CD4-positive, alpha-beta T cell (primary cell): Measurements from ENCODE around the gene POU2F1. TPM values are rescaled to one million over a fixed set of nuclear protein-coding genes. Genes with fewer than 3 reads are reported as not detected.

Source experiments
- ATAC-seq: fragments of 200-7000 bp; cut with Tn5 transposase; one replicate; pipeline ENCODE4 v1.10.0; 2022; ENCODE audit warnings: mild to moderate bottlenecking; ENCODE audit not compliant: poor library complexity
- CTCF ChIA-PET: fragments of 350-600 bp; sonication (Branson Sonifier 250); formaldehyde crosslinking; loops from one replicate; lab custom pipeline; 2021; ENCODE audit warnings: antibody characterized with exemption, inconsistent platforms; lab: Charles Lee
- POLR2A ChIA-PET: fragments of 350-600 bp; sonication (Branson Sonifier 250); formaldehyde crosslinking; loops from one replicate; lab custom pipeline; 2021; ENCODE audit warnings: antibody characterized with exemption, inconsistent platforms; lab: Charles Lee
- DNase-seq, 14 experiments: peaks; one replicate each; pipeline ENCODE4 v3.0.0-alpha.2; 2013 to 2020; ENCODE audit warnings: mixed read lengths in 2 of 14
- H3K27ac ChIP-seq, 2 donors: one replicate each; pipeline versions ENCODE4 v1.5.1 to v1.7.0; 2013; ENCODE audit warnings: low read length in 2 of 2, low read depth in 1 of 2, mild to moderate bottlenecking in 1 of 2
- H3K27me3 ChIP-seq, 2 experiments: 1 replicate in 1 of 2; 2 replicates in 1 of 2; pipeline versions ENCODE4 v1.6.1 to v1.7.0; 2013; ENCODE audit warnings: low read length in 2 of 2, control low read depth in 1 of 2, mild to moderate bottlenecking in 1 of 2, moderate library complexity in 1 of 2; ENCODE audit not compliant: insufficient read depth in 2 of 2, control insufficient read depth in 1 of 2
- H3K36me3 ChIP-seq: one replicate; pipeline ENCODE4 v1.6.1; 2013; ENCODE audit warnings: low read length, control low read depth; ENCODE audit not compliant: insufficient read depth
- H3K4me1 ChIP-seq: one replicate; pipeline ENCODE4 v1.6.1; 2013; ENCODE audit warnings: low read length, control low read depth; ENCODE audit not compliant: insufficient read depth
- H3K4me3 ChIP-seq: one replicate; pipeline ENCODE4 v1.5.1; 2013; ENCODE audit warnings: mild to moderate bottlenecking, low read length, moderate library complexity
- H3K9me3 ChIP-seq, 2 experiments: 1 replicate in 1 of 2; 2 replicates in 1 of 2; pipeline versions ENCODE4 v1.6.1 to v1.7.0; 2013; ENCODE audit warnings: low read length in 2 of 2, mild to moderate bottlenecking in 2 of 2, control low read depth in 1 of 2, moderate library complexity in 1 of 2; ENCODE audit not compliant: control insufficient read depth in 1 of 2, insufficient read depth in 1 of 2
- H3K27ac Mint-ChIP-seq: one replicate; pipeline ENCODE4 v1.8.0; 2020; ENCODE audit warnings: mixed read lengths
- H3K27me3 Mint-ChIP-seq: one replicate; pipeline ENCODE4 v1.8.0; 2021; ENCODE audit warnings: mixed read lengths
- H3K36me3 Mint-ChIP-seq: one replicate; pipeline ENCODE4 v1.8.0; 2021; ENCODE audit warnings: low read depth, mixed read lengths
- H3K4me1 Mint-ChIP-seq: one replicate; pipeline ENCODE4 v1.8.0; 2021; ENCODE audit warnings: low read depth, mixed read lengths
- H3K4me3 Mint-ChIP-seq: one replicate; pipeline ENCODE4 v1.8.0; 2020; ENCODE audit warnings: mild to moderate bottlenecking, mixed read lengths
- H3K9me3 Mint-ChIP-seq: one replicate; pipeline ENCODE4 v1.8.0; 2020; ENCODE audit warnings: mixed read lengths
- CTCF ChIP-seq: fragments of 200-600 bp; IDR thresholded peaks from one replicate; pipeline ENCODE4 v1.8.0; 2022; ENCODE audit warnings: antibody characterized with exemption, mild to moderate bottlenecking
- intact Hi-C, 2 experiments: fragments of 100-400 bp; cut with DNase I in 1 of 2; cut with micrococcal nuclease in 1 of 2; formaldehyde crosslinking; loops; one replicate each; pipeline versions ENCODE4 v1.15.1 to v1.9.0; 2023 to 2025; cut with DNase I, micrococcal nuclease
- total RNA-seq, 174 experiments: library from RNA in 2 of 174; stranded (reverse) in 2 of 174; gene quantifications; one replicate each; pipeline ENCODE4 v1.2.3 and lab custom pipeline; 2021 to 2026

The POU2F1 gene
- total RNA-seq, 2 experiments from 2014 or later = 27.0 to 28.6 TPM

- no peak overlapping the region for H3K27ac Mint-ChIP-seq
- POLR2A ChIA-PET = interaction anchor here (0.6 kb wide), 1 partner anchor 55 kb away, joined by 3 read pairs; no protein-coding TSS in a partner anchor
Observed at GRCh38 chr1:167418391-167418790, 197.7 kb downstream of the POU2F1 start.

GRCh38 chr1:167419245-167419644 lies 198.6 kb downstream of the POU2F1 start:
- intact Hi-C loops = loop anchor here (10.0 kb wide), 2 partner anchors 64 to 154 kb away; no protein-coding TSS in a partner anchor
- Mint-ChIP-seq H3K9me3 (no peaks in the 10 kb centered on the region), H3K36me3 (peaks cover 33% of the 10 kb centered on the region), H3K27me3 (no peaks in the 10 kb centered on the region), H3K4me3 (no peak overlapping the region), H3K27ac (no peak overlapping the region), H3K4me1 (peaks cover 8% of the 10 kb centered on the region)
- no peak overlapping the region for H3K27ac ChIP-seq
- no peak for TF ChIP-seq CTCF
- H3K4me1 ChIP-seq = no peaks in the 10 kb centered on the region
- no peaks in the 10 kb centered on the region for H3K9me3 ChIP-seq
- ATAC-seq (no peak), DNase-seq (no peak)
- ChIA-PET POLR2A (interaction anchor here (0.6 kb wide), 2 partner anchors 54 to 527 kb away, joined by 3 read pairs; no protein-coding TSS in a partner anchor), CTCF (interaction anchor here (1.7 kb wide), 1 partner anchor 114 kb away, joined by 5 read pairs; no protein-coding TSS in a partner anchor)
- peaks cover 19% of the 10 kb centered on the region for H3K36me3 ChIP-seq
- H3K27me3 ChIP-seq = no peaks in the 10 kb centered on the region
- H3K4me3 ChIP-seq = no peak overlapping the region

More at GRCh38 chr1:167418391-167418790, 197.7 kb downstream of the POU2F1 start:
- peaks cover 38% of the 10 kb centered on the region for H3K36me3 Mint-ChIP-seq
- H3K27me3 ChIP-seq = no peaks in the 10 kb centered on the region
- no peaks in the 10 kb centered on the region for H3K9me3 ChIP-seq
- CTCF ChIA-PET = interaction anchor here (1.1 to 1.7 kb wide), 2 partner anchors 9 to 115 kb away, joined by 3 to 5 read pairs; no protein-coding TSS in a partner anchor
- no peak overlapping the region for H3K4me3 Mint-ChIP-seq
- DNase-seq (no peak), ATAC-seq (no peak)
- intact Hi-C loops = loop anchor here (10.0 kb wide), 2 partner anchors 64 to 154 kb away; no protein-coding TSS in a partner anchor
- TF ChIP-seq CTCF = no peak
- no peaks in the 10 kb centered on the region for H3K4me1 ChIP-seq
- no peak overlapping the region for H3K27ac ChIP-seq
- no peaks in the 10 kb centered on the region for H3K9me3 Mint-ChIP-seq
- no peak overlapping the region for H3K4me3 ChIP-seq
- no peaks in the 10 kb centered on the region for H3K27me3 Mint-ChIP-seq
- peaks cover 8% of the 10 kb centered on the region for H3K4me1 Mint-ChIP-seq
- H3K36me3 ChIP-seq = peaks cover 21% of the 10 kb centered on the region

GRCh38 chr1:167420510-167420909 lies 199.8 kb downstream of the POU2F1 start:
- Mint-ChIP-seq H3K27ac (no peak overlapping the region), H3K27me3 (no peaks in the 10 kb centered on the region), H3K9me3 (no peaks in the 10 kb centered on the region), H3K4me1 (peaks cover 8% of the 10 kb centered on the region), H3K4me3 (no peak overlapping the region), H3K36me3 (peaks cover 23% of the 10 kb centered on the region)
- TF ChIP-seq CTCF = no peak
- no peaks in the 10 kb centered on the region for H3K4me1 ChIP-seq
- ChIA-PET CTCF (interaction anchor here (0.5 to 1.3 kb wide), 2 partner anchors 22 to 376 kb away, joined by 4 read pairs; no protein-coding TSS in a partner anchor), POLR2A (interaction anchor here (1.0 kb wide), 1 partner anchor 95 kb away, joined by 3 read pairs; no protein-coding TSS in a partner anchor)
- H3K27me3 ChIP-seq = no peaks in the 10 kb centered on the region
- no peak for DNase-seq
- no peaks in the 10 kb centered on the region for H3K9me3 ChIP-seq
- no peak for ATAC-seq
- intact Hi-C loops = loop anchor here in 1 of 2 experiments (10.0 kb wide), 1 partner anchor 274 kb away; no protein-coding TSS in a partner anchor
- no peak overlapping the region for H3K27ac ChIP-seq
- H3K36me3 ChIP-seq = peaks cover 9% of the 10 kb centered on the region
- no peak overlapping the region for H3K4me3 ChIP-seq
